ENCODE results near the gene ARMC10. TPM values are rescaled to one million over a fixed set of nuclear protein-coding genes. Genes with fewer than 3 reads are reported as not detected.
"Not testable (repeated sequence)": the region's sequence is repeated elsewhere in the genome, so short reads cannot be mapped to it uniquely, and the experiment has no call there.

The ARMC10 gene
- total RNA-seq, 1 donor from 2014 or later = 36.5 TPM

GRCh38 chr7:103048833-103049232 is 26.1 kb upstream of the ARMC10 start:
- no peak for DNase-seq (ENCODE audit: extremely low spot score, unreplicated experiment)

GRCh38 chr7:103051519-103051918 is 23.4 kb upstream of the ARMC10 start:
- no peak for TF ChIP-seq CTCF (conservative IDR thresholded peaks at IDR 0.05)
- Mint-ChIP-seq H3K4me1 (ENCODE audit: unreplicated experiment) (no peaks in the 10 kb centered on the region), H3K9me3 (no peaks in the 10 kb centered on the region)

More at GRCh38 chr7:103048833-103049232, 26.1 kb upstream of the ARMC10 start:
- no peak overlapping the region for H3K4me3 Mint-ChIP-seq
- H3K27me3 Mint-ChIP-seq = no peaks in the 10 kb centered on the region
- H3K9me3 Mint-ChIP-seq = no peaks in the 10 kb centered on the region
- H3K27ac Mint-ChIP-seq = no peak overlapping the region
- TF ChIP-seq CTCF (conservative IDR thresholded peaks at IDR 0.05) = no peak
- H3K4me1 Mint-ChIP-seq (ENCODE audit: unreplicated experiment) = no peaks in the 10 kb centered on the region
- H3K36me3 Mint-ChIP-seq = peaks cover 19% of the 10 kb centered on the region

GRCh38 chr7:103056006-103056405 is 18.9 kb upstream of the ARMC10 start:
- DNase-seq (ENCODE audit: extremely low spot score, unreplicated experiment); H3K9me3 Mint-ChIP-seq; H3K4me1 Mint-ChIP-seq (ENCODE audit: unreplicated experiment); H3K27me3 Mint-ChIP-seq; H3K4me3 Mint-ChIP-seq; H3K27ac Mint-ChIP-seq: not testable (repeated sequence)
- H3K36me3 Mint-ChIP-seq = peaks cover 14% of the 10 kb centered on the region

More at GRCh38 chr7:103051519-103051918, 23.4 kb upstream of the ARMC10 start:
- no peak for DNase-seq (ENCODE audit: extremely low spot score, unreplicated experiment)
- Mint-ChIP-seq H3K4me3 (no peak overlapping the region), H3K27ac (no peak overlapping the region), H3K36me3 (peaks cover 22% of the 10 kb centered on the region), H3K27me3 (no peaks in the 10 kb centered on the region)

GRCh38 chr7:103058122-103058521 is 16.8 kb upstream of the ARMC10 start:
- no peak overlapping the region for H3K27ac Mint-ChIP-seq

GRCh38 chr7:103059471-103059870 is 15.5 kb upstream of the ARMC10 start:
- DNase-seq (ENCODE audit: extremely low spot score, unreplicated experiment) = no peak
- TF ChIP-seq CTCF (conservative IDR thresholded peaks at IDR 0.05) = no peak
- no peaks in the 10 kb centered on the region for H3K9me3 Mint-ChIP-seq
- peaks cover 6% of the 10 kb centered on the region for H3K36me3 Mint-ChIP-seq
- no peak overlapping the region for H3K4me3 Mint-ChIP-seq
- peaks cover 5% of the 10 kb centered on the region for H3K4me1 Mint-ChIP-seq (ENCODE audit: unreplicated experiment)
- no peak overlapping the region for H3K27ac Mint-ChIP-seq
- no peaks in the 10 kb centered on the region for H3K27me3 Mint-ChIP-seq

More at GRCh38 chr7:103058122-103058521, 16.8 kb upstream of the ARMC10 start:
- no peak for TF ChIP-seq CTCF (conservative IDR thresholded peaks at IDR 0.05)
- Mint-ChIP-seq H3K4me3 (no peak overlapping the region), H3K27me3 (no peaks in the 10 kb centered on the region), H3K4me1 (ENCODE audit: unreplicated experiment) (peaks cover 5% of the 10 kb centered on the region), H3K9me3 (no peaks in the 10 kb centered on the region), H3K36me3 (peaks cover 13% of the 10 kb centered on the region)
- DNase-seq (ENCODE audit: extremely low spot score, unreplicated experiment) = no peak

- Mint-ChIP-seq H3K4me1 (ENCODE audit: unreplicated experiment) (peaks cover 5% of the 10 kb centered on the region), H3K4me3 (no peak overlapping the region), H3K36me3 (peaks cover 5% of the 10 kb centered on the region), H3K9me3 (peaks cover 8% of the 10 kb centered on the region), H3K27me3 (no peaks in the 10 kb centered on the region), H3K27ac (no peak overlapping the region)
- DNase-seq (ENCODE audit: extremely low spot score, unreplicated experiment) = no peak
- no peak for TF ChIP-seq CTCF (conservative IDR thresholded peaks at IDR 0.05)
Observed at GRCh38 chr7:103063895-103064294, 11.0 kb upstream of the ARMC10 start.

Measured in type B pancreatic cell (in vitro differentiated cells).